GDM1 (cell line): ENCODE results near the gene PMVK.

Source experiments
- DNase-seq: peaks from one replicate; lab custom pipeline; 2025; lab: John Stamatoyannopoulos, UW

Gene PMVK

DNA sequence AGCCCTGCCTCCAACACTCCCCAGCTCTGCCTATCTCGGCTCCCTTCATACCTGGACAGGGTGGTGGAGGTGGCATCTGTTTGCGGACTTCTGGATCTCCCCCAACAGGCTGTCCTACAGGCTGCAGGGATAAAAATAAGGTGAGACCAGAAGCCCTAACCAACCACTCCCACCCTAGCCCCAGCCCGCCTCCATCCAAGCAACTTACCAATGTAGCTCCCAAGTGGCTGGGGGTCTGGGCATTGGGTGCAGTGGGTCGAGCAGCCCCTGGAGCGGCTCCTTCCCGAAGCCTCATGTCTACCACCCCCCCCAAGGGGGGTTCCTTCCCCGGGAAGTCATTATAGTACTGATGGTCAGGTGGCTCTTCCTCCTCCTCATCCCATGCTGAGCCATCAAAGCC is 29.6 kb upstream of the PMVK start:
- no peak for DNase-seq

DNA sequence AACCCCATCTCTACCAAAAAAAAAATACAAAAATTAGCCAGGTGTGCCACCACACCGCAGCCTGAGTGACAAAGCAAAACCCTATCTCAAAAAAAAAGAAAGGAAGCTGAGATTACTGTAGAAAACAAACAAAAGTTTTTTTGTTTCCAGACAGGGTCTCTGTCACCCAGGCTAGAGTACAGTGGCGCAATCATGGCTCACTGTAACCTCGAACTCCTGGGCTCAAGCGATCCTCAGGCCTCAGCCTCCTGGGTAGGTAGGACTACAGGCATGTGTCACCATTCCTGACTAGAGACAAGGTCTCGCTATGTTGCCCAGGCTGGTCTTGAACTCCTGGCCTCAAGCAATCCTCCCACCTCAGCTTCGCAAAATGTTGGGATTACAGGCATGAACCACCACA is 27.8 kb upstream of the PMVK start:
- DNase-seq: no peak

DNA sequence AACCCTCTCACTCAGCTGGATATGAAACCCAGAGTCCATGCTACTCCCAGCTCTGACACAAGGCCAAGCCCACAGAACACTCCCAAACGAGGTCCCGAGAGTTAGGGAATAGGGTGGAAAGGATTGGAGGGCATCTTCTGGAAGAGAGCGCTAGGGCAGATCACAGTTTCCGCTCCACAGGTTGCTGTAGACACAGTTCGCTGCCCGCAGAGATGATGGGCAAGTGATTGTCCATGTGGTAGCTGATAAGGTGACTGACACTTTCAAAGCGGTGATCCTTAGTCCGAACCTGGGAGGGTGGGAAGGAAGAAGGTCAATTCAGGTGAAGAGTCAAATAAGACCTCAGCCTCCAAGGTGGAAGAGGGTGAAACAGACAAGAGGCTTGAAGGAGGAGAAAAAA is 27.1 kb upstream of the PMVK start:
- DNase-seq: no peak

DNA sequence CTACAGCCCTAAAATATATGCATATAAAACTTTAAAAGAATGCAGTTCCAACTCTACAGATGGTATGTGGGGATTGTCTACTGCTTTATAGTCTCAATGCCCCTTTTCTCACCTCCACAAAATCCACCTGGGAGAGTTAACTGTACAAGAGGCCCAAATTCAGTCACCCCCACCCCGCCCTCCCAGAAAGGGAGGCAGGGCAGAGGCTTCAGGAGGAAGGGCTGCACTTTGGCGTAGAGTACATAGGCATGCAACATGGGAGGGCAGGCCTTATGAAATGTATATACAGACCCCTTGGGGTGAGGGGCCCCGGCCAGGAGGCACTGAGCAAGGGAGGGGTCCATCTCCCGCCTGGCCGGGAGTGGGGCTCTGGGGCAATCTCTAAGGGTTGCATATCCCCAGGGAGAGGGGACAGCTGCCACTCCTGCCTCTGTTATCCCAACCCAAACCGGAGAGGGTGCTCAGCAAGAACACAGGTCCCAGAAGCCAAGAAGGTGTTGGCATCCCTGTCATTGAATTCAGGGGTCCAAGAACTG is 26.3 kb upstream of the PMVK start:
- DNase-seq: no peak

DNA sequence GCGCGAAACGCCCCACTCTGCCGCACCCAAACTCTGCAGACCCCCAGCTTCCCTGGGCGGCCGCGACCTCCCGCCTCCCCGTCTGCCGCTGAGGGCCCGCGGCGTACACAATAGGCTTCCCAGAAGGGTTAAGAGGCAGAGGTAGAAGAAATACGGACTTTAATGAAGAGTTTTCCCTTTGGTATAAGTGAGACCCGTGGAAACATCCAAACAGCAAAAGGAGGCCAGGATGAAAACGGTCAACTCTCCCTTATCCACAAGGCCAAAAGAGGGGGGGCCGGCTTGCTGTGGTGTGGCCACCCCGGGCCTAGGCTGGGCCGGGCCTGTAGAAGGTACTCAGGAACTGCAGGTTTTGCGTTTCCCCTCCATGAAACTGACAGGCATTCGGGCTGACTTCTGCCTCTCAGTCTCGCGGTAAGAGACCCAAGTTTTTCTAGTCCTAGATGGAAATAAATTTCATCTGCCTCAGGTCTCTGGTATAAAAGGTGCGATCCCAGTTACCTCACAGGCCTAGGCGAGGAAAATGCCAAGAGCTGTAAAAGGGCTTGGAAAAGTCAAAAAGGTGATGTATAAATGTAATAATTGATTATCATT is 25.7 kb upstream of the PMVK start:
- no peak for DNase-seq

DNA sequence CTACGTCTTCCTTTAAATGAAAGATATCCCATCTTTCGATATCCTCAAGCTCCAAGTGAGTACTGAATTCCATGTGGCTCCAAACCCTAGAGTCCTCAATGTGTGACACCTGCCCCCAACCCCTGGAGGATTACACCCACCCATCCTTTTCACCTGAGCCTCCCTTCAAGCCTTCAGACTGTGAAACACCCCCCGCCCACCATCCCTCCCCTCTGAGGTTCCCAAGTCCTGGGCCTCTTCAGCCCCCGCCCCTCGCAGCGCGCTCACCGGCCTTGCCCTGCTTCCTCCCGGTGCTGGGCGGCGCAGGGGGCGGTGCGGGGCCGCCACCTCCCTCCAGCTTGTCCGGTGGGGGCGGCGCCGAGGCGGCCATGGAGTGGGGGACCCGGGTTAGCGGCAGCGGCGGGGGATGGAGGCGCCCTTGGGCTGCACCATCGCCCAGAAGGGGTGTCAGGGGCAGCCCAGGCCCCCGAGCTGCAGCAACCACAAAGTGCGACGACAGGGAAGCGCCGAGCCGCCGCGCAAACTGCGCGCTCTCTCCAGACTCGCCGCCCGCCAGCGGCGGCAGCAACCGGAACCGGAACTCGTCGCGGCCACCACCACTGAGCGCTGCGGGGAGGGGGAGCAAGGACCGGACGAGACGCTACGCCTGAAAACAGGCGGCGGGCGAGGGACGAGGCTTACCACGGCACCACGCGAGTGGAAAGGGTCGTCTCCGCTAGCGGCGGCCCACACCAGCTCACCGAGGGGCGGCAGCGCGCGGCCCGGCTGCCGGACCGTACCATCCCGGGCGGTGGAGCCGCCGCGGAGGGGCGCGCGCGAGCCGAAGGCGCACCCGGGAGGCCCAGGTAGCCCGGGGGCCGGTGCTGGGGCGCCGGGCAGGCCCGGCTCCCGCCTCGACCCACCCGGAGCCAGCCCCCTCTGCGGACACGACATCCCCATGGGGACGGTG is 25.0 kb upstream of the PMVK start, which contains the start of gene PYGO2:
Gene PYGO2, minus strand, starts transcription at position 576 of the 949 bp plus-strand sequence. Its CDS starts 206 bp downstream, at position 370.
- peak; percentile 81 for DNase-seq

DNA sequence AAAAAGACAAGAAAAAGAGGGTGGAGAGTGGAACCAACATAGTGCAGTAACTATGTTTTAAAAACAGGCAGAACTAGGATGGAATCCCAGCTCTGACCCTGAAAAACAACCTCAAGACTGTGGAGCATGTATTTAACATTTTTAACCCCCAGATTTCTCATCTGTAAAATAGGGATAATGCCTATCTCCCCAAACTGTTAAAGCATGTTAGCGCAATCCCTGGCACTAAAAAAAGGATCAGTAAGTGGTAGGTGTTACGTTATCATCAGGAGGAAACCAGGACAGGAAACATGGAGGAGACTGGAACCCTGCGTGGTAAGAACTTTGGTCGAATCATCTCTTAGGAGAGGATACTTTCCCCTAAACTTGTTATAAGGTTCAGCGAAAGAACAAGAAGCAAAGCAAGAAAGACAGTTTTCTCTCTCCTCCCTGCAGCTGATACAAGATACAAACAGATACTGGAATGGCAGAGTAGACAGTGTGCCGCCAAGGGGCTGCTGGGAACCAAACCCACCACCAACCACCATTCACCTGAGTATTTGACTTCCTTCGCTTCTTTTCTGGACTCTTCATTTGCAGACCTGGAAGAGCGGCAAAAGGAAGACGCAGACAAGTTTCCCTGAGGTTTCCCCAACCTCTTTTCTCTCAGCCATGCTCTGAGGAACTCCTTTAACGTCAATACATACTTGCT is 24.1 kb upstream of the PMVK start:
- no peak for DNase-seq

DNA sequence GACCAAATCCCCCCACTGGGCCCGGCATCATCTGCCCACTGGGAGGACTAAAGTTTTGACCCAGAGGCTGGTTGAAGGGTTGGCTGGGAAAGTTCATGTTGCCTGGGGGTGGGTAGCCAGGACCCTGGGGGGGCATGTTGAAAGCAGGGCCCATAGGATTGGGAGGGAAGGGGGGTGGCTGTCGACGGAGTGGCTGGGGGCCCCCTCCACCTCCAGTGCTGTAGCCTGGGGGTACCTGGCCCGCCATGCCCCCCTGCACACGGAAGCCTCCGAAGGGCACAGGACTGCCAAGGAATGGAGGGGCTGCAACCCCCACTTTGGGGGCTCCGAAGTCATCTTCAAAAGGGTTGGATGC is 22.9 kb upstream of the PMVK start:
- no peak for DNase-seq

DNA sequence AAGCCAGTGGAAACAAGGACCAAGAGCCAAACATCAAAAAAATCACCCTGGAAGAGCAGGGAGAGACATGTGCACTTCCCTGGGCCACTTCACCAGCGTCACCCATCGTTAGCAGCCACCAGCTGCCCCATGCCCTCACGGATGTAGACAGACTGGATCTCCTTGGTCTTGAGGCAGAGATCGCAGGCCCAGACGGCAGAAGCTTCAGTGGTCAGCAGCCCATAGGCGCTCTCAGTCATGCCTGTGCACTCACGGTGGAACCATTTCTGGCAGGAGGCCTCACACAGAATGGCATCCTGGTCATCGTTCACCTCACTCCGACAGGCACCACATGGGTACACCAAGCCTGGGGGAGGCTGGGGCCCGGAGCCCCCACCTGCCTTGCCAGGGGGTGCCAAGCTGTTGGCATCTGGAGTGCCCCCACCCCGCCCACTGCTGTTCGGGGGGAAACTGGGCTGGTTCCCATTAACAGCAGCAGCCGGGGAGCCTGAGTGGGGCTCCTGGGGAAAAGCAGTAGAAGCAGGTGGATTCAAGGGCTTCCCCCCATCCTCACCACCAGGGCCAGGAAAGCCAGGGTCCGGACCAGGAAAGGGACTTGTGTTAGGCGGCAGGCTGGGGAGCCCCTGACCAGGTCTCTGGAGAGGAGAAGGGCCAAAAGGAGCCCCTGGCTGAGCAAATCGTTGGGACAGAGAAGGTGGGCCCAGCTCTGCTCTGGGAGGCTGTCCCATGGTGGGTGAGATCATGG is 22.3 kb upstream of the PMVK start:
- DNase-seq: no peak

DNA sequence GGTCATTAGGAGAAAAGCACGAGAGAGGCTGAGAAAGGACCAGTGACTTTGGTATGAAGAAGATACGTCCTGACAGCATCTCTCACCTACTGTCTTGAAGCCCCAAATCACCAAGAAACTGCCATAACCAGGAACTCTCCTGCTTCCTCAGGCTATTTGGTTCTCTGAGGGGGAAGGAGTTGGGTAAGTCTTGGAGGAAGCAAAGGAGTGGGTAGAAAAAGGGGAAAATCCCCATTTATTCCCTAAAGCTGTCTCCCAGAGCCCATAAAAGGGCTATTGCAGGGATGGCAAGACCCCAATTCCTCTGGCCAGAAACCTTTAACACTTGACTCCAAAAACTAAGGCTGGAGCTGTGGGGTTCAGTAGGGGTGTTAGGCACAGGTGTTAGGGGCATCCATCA is 21.5 kb upstream of the PMVK start:
- DNase-seq: no peak

DNA sequence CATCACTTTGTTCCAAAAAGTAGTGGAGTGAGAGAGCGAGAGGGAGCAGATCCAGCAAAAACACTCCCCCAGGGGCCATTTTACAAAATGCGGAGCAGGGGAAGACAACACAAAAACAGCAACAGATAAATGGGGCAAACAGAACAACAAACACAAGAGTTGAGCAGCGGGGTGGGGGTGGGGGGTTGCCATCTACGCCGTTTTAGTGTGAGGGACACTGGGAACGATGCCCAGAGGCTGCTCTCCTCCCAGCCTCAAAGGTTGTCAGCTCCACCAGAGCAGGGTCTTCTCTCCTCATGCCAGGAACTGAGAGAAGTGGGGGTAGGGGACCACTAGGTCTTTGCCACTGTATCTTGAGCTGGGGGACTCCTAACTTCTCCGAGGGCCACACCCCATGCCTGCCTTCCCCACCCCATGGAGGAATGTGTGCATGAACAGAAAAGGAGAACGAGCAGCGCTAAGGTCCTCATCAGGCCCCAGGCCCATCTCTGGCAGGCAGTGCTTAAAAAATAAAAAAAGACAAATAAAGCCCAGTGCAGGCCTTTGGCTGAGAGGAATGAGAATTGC is 20.7 kb upstream of the PMVK start:
- DNase-seq: no peak

DNA sequence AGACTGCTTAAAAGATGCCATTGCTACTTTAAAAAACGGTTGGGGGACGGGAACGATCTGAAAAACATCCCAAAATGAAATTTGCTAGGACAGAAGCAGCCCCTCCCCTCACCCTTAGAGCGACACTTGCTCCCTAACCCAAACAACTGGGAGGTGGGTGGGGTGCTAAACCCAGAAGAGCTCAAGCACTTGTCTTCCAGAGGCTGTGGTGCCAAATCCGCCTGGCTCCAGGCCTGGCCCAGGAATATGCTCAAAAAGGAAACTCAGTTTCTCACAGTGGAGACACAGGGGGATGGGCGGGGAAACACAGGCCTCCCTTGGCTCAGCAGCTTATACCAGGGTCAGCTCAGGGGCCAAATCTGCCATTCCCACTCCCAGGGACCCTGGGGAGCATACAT is 20.0 kb upstream of the PMVK start:
- DNase-seq: no peak

DNA sequence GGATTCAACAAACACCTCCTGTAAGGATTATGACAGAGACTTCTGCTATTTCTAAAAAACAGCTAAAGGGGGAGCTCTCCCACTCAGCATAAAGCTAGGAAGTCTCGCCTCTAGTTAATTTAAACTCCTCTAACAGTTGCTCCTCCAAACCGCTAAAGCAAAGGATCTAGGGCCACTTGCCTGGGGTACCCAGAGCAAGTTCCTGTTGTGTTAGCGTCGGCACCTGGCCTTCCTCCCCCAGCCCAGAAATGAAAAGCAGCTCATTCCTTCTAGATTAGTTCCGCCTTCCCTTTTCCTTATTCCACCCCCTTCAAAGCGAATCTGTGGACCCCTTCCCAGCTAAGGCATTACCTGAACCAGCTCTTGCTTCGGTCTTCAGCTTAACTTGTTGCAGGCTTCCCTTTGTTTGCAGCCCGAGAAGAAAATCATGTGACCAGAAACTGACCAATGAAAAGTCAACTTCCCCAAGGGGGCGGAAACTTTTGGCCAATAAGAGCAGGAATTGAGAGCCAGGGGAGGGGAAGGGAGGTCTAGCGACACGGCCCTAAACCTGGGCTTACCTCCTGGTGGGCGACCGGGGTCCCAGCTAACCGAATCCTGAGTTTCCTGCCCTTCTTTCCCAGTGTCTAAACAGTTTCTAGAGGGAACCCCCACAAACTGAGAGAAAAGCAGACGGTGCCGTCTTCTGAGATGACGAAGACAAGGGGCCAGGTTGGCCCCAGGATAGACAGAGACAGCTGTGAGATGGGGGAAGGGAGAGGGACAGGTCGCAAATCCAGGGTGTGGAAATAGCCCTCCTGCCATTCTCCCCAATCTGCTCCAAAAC is 19.4 kb upstream of the PMVK start, which contains the start of gene PBXIP1:
Gene PBXIP1, minus strand, starts transcription at position 382 of the 826 bp plus-strand sequence. CDS start 2,378 bp downstream, outside the sequence.
- DNase-seq: peak; percentile 73

DNA sequence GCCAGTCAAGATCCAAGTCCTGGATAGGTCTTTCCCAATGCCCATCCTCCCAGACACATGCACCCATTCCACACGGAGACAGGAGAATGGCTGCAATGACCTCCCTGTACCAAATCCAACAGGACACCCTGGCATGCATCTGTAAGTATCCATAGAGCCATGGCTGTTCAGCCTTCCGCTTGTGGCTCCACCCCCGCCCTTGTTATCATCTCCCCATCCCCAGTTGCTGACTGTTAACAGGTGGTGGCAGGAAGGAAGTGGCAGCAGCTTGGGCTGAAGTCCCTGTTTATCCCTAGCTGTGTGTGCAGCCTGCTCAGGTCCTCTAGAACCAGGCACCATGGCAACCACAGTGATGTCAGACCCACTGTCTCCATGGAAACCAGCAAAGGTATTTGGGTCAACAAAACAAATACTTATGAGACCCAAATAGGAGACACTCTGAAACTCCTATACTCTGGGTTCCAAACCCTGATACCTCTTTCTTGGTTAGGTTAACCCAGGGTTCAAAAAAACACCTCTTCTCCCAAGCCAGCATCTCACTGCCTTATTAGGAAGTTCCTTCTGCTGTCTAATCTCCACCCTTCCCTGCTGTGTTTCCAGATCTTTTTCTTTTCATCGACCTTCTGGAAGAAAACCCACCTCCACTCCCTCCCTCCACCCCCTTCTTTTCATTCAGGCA is 18.7 kb upstream of the PMVK start:
- peak; percentile 24 for DNase-seq

DNA sequence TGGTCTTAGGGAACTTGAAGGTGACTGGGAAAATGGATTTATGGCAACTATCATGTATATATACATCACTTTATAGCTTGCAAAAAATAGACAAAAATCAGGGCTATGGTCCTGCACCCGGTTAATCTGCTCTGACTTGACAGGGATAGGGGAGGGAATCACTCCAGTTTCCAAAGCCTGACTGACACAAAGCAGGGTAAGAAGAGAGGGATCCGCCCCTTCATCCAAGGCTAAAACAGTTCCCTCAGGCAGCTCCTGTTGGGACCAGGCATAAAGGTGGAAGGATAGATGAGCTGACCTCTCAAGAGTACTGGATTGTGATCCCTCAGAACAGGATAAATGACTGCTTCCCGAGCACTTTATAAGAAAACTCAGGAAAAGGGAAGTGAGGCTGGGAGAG is 18.0 kb upstream of the PMVK start:
- DNase-seq: no peak

DNA sequence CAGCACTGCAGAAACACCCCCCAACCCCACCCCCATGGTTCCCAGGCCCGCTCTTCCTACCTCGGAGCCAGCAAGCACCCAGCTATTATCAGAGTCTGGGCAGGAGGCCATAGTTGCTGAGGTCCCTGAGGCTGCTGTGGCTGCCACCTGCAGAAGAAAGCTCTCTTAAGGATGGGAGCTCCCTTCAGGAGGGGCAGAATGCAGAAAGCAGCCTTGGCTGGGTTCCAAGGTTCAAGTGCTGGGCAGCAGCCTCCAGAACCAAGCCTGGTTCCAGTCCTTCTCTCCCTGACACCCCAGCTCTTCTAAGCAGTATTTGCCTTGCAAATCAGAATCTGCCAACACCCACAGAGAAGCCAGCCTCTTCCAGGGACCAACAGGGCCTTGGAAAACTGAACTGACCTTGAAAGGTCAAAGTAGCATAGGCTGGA is 17.1 kb upstream of the PMVK start:
- no peak for DNase-seq

DNA sequence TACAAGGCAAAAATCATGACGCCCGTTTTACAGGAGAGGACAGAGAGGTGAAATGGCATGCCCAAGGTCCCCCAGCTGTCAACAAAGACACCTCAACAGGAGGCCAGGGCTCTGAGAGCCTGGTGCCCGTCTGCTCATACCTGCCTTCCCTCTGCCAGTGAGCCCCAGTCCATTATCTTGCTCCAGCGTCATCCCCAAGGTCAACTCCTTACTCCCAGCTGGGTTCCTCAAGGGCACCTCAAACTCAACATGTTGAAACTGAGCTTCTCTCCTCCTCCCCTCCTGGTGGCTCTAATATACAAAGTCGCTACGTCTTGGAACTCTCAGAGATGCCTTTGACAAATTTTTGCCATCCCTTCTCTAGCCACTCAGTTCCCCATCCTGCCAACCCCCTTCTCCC is 16.1 kb upstream of the PMVK start:
- DNase-seq: no peak

DNA sequence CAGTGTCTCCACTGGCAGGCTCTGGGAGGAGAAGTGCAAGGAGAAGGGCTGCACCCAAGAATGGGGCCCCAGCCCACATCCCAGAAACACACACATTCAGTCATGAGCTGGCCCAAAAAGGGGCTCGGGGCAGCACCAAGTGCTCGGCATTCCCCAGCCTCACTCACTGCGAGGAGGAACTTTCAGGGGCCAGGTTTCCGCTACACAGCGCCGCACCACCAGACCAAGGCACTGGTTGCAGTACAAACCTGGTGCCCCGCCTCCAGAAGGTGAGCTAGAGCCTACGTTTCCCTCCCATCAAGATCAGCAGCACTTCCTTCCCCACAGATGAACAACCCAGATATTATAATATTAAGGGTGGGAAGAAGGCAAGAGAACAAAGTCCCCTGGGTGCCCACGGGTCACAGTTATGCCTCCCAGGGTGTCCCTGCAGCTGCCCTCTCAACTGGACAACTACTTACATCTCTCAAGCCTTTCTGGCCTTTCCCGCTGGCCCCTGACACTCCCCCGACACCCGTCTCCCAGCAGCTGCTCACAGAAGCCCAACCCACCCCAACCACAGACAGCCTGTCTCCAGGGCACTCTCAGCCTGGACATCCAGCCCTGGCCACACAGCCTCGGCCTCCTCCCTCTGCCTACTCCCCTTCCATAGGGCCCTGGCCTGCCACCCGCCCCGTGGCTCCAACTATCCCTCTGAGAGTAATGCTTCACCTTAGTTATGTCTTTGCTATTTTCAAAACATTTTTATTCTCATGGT is 15.6 kb upstream of the PMVK start:
- no peak for DNase-seq

DNA sequence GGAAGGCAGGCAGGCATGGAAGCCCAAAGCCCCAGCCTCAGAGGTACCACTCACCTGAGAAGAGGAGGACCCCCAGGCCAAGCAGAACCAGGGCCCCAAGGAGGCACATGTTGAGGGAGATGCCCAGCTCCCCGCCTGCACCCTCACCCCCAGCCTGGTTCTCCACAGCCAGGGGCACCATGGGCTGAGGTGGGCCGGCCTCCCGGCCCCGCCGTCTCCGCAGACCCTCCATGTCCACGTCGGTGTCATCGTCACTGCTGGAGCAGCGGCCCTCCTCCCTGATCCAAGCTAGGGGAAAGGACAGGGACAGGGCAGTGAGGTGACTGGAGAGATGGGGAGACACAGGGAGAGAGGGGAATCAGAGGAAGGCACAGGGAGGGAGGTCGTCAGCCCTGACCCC is 11.6 kb upstream of the PMVK start:
- DNase-seq: no peak
